HG03457 (cell line): ENCODE measurements around the gene CCDC172.

Experiments used
- ATAC-seq: cut with Tn5 transposase; IDR thresholded peaks from one replicate; pipeline ENCODE4 v1.9.1; 2021; ENCODE audit warnings: moderate number of reproducible peaks; ENCODE audit not compliant: unreplicated experiment

CCDC172 gene

GRCh38 chr10:116324227-116324950 is at the start of gene CCDC172:
Gene CCDC172, plus strand, starts transcription at chr10:116324448. Its CDS starts 564 bp downstream, at chr10:116325012.
- no peak for ATAC-seq

- no peak for ATAC-seq
These were observed 47.3 kb upstream of the CCDC172 start for GRCh38 chr10:116276981-116277380.

- no peak for ATAC-seq
These were observed 45.4 kb upstream of the CCDC172 start for GRCh38 chr10:116278846-116279245.

- ATAC-seq: no peak
These were observed 42.5 kb upstream of the CCDC172 start for GRCh38 chr10:116281775-116282174.

GRCh38 chr10:116286626-116287200 is 37.5 kb upstream of the CCDC172 start:
- no peak for ATAC-seq

- ATAC-seq: no peak
These were observed 36.2 kb upstream of the CCDC172 start for GRCh38 chr10:116287906-116288501.

GRCh38 chr10:116289652-116290051 is 34.6 kb upstream of the CCDC172 start:
- no peak for ATAC-seq

GRCh38 chr10:116292493-116292892 is 31.8 kb upstream of the CCDC172 start:
- no peak for ATAC-seq

- no peak for ATAC-seq
These were observed 27.9 kb upstream of the CCDC172 start for GRCh38 chr10:116296291-116296721.

- no peak for ATAC-seq
These were observed 25.7 kb upstream of the CCDC172 start for GRCh38 chr10:116298586-116298985.

- ATAC-seq: no peak
These were observed 23.7 kb upstream of the CCDC172 start for GRCh38 chr10:116300542-116300941.

GRCh38 chr10:116304923-116305322 is 19.3 kb upstream of the CCDC172 start:
- ATAC-seq: no peak

- ATAC-seq: no peak
These were observed 17.4 kb upstream of the CCDC172 start for GRCh38 chr10:116306847-116307246.

GRCh38 chr10:116307455-116307854 is 16.8 kb upstream of the CCDC172 start:
- ATAC-seq: no peak

- no peak for ATAC-seq
These were observed 13.2 kb upstream of the CCDC172 start for GRCh38 chr10:116311016-116311415.

GRCh38 chr10:116311706-116312490 is 12.3 kb upstream of the CCDC172 start:
- no peak for ATAC-seq

GRCh38 chr10:116312548-116312947 is 11.7 kb upstream of the CCDC172 start:
- ATAC-seq: no peak

GRCh38 chr10:116316503-116316902 is 7.7 kb upstream of the CCDC172 start:
- ATAC-seq: no peak

GRCh38 chr10:116324951-116325635 is 845 bp downstream of the CCDC172 start:
- no peak for ATAC-seq

GRCh38 chr10:116325987-116326386 is 1.7 kb downstream of the CCDC172 start:
- ATAC-seq: no peak

- ATAC-seq: no peak
These were observed 4.9 kb downstream of the CCDC172 start for GRCh38 chr10:116329153-116329552.
